GM20000 (cell line): Measurements from ENCODE around the gene SDC3.

ENCODE experiments used
- DNase-seq: peaks from one replicate; pipeline ENCODE4 v3.0.0; 2012; ENCODE audit warnings: low spot score
- TF ChIP-seq, protein P1 (sequence below): IDR thresholded peaks from 2 replicates; pipeline ENCODE4 v1.5.1; 2012; ENCODE audit warnings: mild to moderate bottlenecking, control low read depth; ENCODE audit errors: extremely low read depth, missing control alignments

Gene SDC3

GRCh38 chr1:30891227-30891552 is 17.4 kb downstream of the SDC3 start:
- TF ChIP-seq, protein P1, sequence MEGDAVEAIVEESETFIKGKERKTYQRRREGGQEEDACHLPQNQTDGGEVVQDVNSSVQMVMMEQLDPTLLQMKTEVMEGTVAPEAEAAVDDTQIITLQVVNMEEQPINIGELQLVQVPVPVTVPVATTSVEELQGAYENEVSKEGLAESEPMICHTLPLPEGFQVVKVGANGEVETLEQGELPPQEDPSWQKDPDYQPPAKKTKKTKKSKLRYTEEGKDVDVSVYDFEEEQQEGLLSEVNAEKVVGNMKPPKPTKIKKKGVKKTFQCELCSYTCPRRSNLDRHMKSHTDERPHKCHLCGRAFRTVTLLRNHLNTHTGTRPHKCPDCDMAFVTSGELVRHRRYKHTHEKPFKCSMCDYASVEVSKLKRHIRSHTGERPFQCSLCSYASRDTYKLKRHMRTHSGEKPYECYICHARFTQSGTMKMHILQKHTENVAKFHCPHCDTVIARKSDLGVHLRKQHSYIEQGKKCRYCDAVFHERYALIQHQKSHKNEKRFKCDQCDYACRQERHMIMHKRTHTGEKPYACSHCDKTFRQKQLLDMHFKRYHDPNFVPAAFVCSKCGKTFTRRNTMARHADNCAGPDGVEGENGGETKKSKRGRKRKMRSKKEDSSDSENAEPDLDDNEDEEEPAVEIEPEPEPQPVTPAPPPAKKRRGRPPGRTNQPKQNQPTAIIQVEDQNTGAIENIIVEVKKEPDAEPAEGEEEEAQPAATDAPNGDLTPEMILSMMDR, result no peak
- DNase-seq, result no peak

DNA sequence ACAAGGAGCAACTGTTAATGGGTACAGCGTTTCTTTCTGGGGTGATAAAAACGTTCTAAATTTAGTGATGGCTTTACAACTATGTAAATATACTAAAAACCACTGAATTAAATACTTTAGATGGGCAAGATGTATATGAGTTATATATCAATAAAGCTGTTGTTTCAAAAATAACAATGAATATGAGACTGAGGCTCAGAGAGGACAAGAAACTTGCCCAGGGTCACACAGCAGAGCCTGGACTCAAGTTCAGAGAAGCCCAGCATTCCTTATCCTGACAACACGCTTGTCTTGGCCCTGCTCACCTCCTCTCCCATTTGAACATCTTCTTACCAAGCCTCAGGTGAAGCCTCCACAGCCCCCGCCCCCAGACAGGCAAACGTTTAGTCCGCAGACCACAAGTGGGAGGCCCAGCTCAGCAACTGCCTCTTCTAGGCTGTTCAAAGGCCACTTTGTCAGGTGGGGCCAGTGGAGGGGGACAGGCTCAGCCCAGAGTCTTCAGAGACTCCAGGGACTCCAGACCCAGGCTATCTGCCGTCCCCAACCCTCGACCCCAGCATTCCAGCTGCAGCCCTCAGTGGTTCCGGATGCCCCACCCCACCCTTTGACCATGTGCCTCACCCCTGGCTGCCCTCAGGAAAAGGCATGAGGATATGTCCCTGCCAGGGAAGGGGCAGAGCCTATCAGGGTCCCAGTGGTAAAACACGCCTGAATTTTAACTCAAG is 17.9 kb downstream of the SDC3 start:
- TF ChIP-seq, protein P1, result no peak
- no peak for DNase-seq

DNA sequence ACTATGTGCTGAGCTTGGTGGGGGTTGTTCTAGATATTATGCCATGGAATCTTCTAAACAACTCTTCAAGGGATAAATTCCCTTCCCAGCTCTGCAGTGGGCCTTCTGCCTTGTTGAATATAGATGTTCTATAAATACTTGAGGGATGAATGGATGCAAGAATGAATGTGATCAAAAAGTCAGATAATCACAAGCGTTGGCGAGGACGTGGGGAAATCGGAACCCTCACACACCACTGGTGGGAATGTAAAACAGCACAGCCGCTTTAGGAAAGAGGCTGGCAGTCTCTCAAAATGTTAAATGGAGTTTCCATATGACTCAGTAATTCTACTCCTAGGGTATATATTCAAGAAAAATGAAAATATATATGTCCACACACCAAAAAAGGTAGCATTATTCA is 19.0 kb downstream of the SDC3 start:
- DNase-seq, result no peak
- TF ChIP-seq, protein P1, result no peak

DNA sequence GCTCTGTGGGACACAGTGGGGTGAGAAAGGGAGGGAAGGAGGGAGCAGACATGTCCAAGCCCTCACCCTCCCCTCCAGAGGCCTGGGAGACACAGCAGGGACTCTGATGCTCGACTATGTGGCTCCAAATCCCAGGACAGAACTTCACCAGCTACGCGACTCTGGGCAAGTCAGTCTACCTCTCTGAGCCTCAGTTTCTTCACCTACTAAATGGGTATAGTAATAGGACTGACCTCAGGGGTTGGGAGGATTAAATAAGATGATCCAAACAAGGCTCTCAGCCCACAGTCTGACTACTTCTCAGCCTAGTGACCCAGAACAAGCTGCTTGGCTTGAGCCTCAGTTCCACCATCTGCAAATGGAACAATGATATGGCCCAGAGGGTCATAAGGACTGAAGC is 19.6 kb downstream of the SDC3 start:
- no peak for DNase-seq
- TF ChIP-seq, protein P1, result no peak

GRCh38 chr1:30888391-30888790 is 20.2 kb downstream of the SDC3 start:
- TF ChIP-seq, protein P1, result no peak
- DNase-seq, result no peak

- DNase-seq, result no peak
- TF ChIP-seq, protein P1, result no peak
These were observed 20.9 kb downstream of the SDC3 start for GRCh38 chr1:30887485-30888315.

- TF ChIP-seq, protein P1, result no peak
- DNase-seq, result no peak
These were observed 21.7 kb downstream of the SDC3 start for GRCh38 chr1:30886710-30887428.
